ENCODE data around the gene SERPINA7. TPM values are rescaled to one million over a fixed set of nuclear protein-coding genes. Genes with fewer than 3 reads are reported as not detected.

SERPINA7 gene
- total RNA-seq, 1 donor from 2014 or later, result not detected

Other genes starting within 250 kb of the SERPINA7 start
- 0.25 TPM for gene NRK, start 216.2 kb downstream of the SERPINA7 start, total RNA-seq
- 0.74 TPM for gene PWWP3B, start 129.6 kb upstream of the SERPINA7 start, total RNA-seq

Data from temporal lobe (tissue), 1 donor.